ENCODE data around the gene MPP2.
A peak's percentile ranks its signal among the peaks of the same experiment; 100 is the strongest.

Gene MPP2

GRCh38 chr17:43913584-43913983 is 6.2 kb upstream of the MPP2 start:
- Histone ChIP-seq H3K9me3 (ENCODE audit: insufficient read depth, low read depth, low read length) (no peaks in the 10 kb centered on the region), H3K27ac (ENCODE audit: low read depth, low read length) (no peak overlapping the region), H3K27me3 (ENCODE audit: insufficient read depth, low read length) (peaks cover 8% of the 10 kb centered on the region), H3K4me1 (ENCODE audit: insufficient read depth, low read length) (0 out of 2 replicates have a peak, but pooled peaks cover 5% of the 10 kb centered on the region), H3K36me3 (ENCODE audit: insufficient read depth, low read length) (no peaks in the 10 kb centered on the region), H3K4me3 (ENCODE audit: low read length) (no peak overlapping the region), H3K9ac (ENCODE audit: low read depth, low read length) (no peak overlapping the region)
- 88% methylated on average over 5 of the region's 6 CpGs for WGBS

GRCh38 chr17:43912635-43913304 is 5.4 kb upstream of the MPP2 start:
- H3K36me3 ChIP-seq (ENCODE audit: insufficient read depth, low read length) = no peaks in the 10 kb centered on the region
- no peak overlapping the region for H3K9ac ChIP-seq (ENCODE audit: low read depth, low read length)
- peaks cover 13% of the 10 kb centered on the region for H3K27me3 ChIP-seq (ENCODE audit: insufficient read depth, low read length)
- H3K4me1 ChIP-seq (ENCODE audit: insufficient read depth, low read length) = 0 out of 2 replicates have a peak, but pooled peaks cover 5% of the 10 kb centered on the region
- H3K27ac ChIP-seq (ENCODE audit: low read depth, low read length) = no peak overlapping the region
- H3K9me3 ChIP-seq (ENCODE audit: insufficient read depth, low read depth, low read length) = no peaks in the 10 kb centered on the region
- 61% methylated on average over 4 of the region's 4 CpGs for WGBS
- H3K4me3 ChIP-seq (ENCODE audit: low read length) = no peak overlapping the region

- no peak overlapping the region for H3K27ac ChIP-seq (ENCODE audit: low read depth, low read length)
- H3K9ac ChIP-seq (ENCODE audit: low read depth, low read length) = no peak overlapping the region
- no peak overlapping the region for H3K4me3 ChIP-seq (ENCODE audit: low read length)
- H3K4me1 ChIP-seq (ENCODE audit: insufficient read depth, low read length) = 0 out of 2 replicates have a peak, but pooled peaks cover under 1% of the 10 kb centered on the region
- peaks cover 13% of the 10 kb centered on the region for H3K27me3 ChIP-seq (ENCODE audit: insufficient read depth, low read length)
- no peaks in the 10 kb centered on the region for H3K9me3 ChIP-seq (ENCODE audit: insufficient read depth, low read depth, low read length)
- H3K36me3 ChIP-seq (ENCODE audit: insufficient read depth, low read length) = no peaks in the 10 kb centered on the region
- WGBS = 89% methylated on average over 8 of the region's 8 CpGs
Observed at GRCh38 chr17:43911904-43912303, 4.6 kb upstream of the MPP2 start.

- 71% methylated on average over 7 of the region's 7 CpGs for WGBS
- no peaks in the 10 kb centered on the region for H3K36me3 ChIP-seq (ENCODE audit: insufficient read depth, low read length)
- H3K4me1 ChIP-seq (ENCODE audit: insufficient read depth, low read length) = peaks cover 9% of the 10 kb centered on the region
- no peak overlapping the region for H3K27ac ChIP-seq (ENCODE audit: low read depth, low read length)
- peaks cover 26% of the 10 kb centered on the region for H3K27me3 ChIP-seq (ENCODE audit: insufficient read depth, low read length)
- H3K9me3 ChIP-seq (ENCODE audit: insufficient read depth, low read depth, low read length) = no peaks in the 10 kb centered on the region
- no peak overlapping the region for H3K9ac ChIP-seq (ENCODE audit: low read depth, low read length)
- H3K4me3 ChIP-seq (ENCODE audit: low read length) = no peak overlapping the region
Observed at GRCh38 chr17:43909537-43910231, 2.3 kb upstream of the MPP2 start.

GRCh38 chr17:43907998-43908721 is 824 bp upstream of the MPP2 start:
- peak overlapping the region; percentile 71 for H3K4me3 ChIP-seq (ENCODE audit: low read length)
- no peaks in the 10 kb centered on the region for H3K36me3 ChIP-seq (ENCODE audit: insufficient read depth, low read length)
- no peak overlapping the region for H3K27ac ChIP-seq (ENCODE audit: low read depth, low read length)
- H3K27me3 ChIP-seq (ENCODE audit: insufficient read depth, low read length) = peaks cover 29% of the 10 kb centered on the region
- no peaks in the 10 kb centered on the region for H3K9me3 ChIP-seq (ENCODE audit: insufficient read depth, low read depth, low read length)
- H3K4me1 ChIP-seq (ENCODE audit: insufficient read depth, low read length) = peaks cover 9% of the 10 kb centered on the region
- 15% methylated on average over 26 of the region's 26 CpGs for WGBS
- H3K9ac ChIP-seq (ENCODE audit: low read depth, low read length) = no peak overlapping the region

GRCh38 chr17:43906951-43907424 is 348 bp downstream of the MPP2 start:
- Histone ChIP-seq H3K9ac (ENCODE audit: low read depth, low read length) (no peak overlapping the region), H3K4me3 (ENCODE audit: low read length) (peak overlapping the region; percentile 71), H3K27ac (ENCODE audit: low read depth, low read length) (no peak overlapping the region), H3K9me3 (ENCODE audit: insufficient read depth, low read depth, low read length) (no peaks in the 10 kb centered on the region), H3K27me3 (ENCODE audit: insufficient read depth, low read length) (peaks cover 29% of the 10 kb centered on the region), H3K4me1 (ENCODE audit: insufficient read depth, low read length) (peaks cover 9% of the 10 kb centered on the region), H3K36me3 (ENCODE audit: insufficient read depth, low read length) (no peaks in the 10 kb centered on the region)
- under 1% methylated on average over 29 of the region's 29 CpGs for WGBS

GRCh38 chr17:43905985-43906852 is 1.1 kb downstream of the MPP2 start:
- H3K27ac ChIP-seq (ENCODE audit: low read depth, low read length) = no peak overlapping the region
- peaks cover 30% of the 10 kb centered on the region for H3K27me3 ChIP-seq (ENCODE audit: insufficient read depth, low read length)
- no peak overlapping the region for H3K9ac ChIP-seq (ENCODE audit: low read depth, low read length)
- peaks cover 15% of the 10 kb centered on the region for H3K4me1 ChIP-seq (ENCODE audit: insufficient read depth, low read length)
- peak overlapping the region; percentile 71 for H3K4me3 ChIP-seq (ENCODE audit: low read length)
- no peaks in the 10 kb centered on the region for H3K36me3 ChIP-seq (ENCODE audit: insufficient read depth, low read length)
- no peaks in the 10 kb centered on the region for H3K9me3 ChIP-seq (ENCODE audit: insufficient read depth, low read depth, low read length)
- WGBS = under 1% methylated on average over 36 of the region's 37 CpGs

- H3K27ac ChIP-seq (ENCODE audit: low read depth, low read length) = no peak overlapping the region
- 29% methylated on average over 1 of the region's 3 CpGs for WGBS
- H3K4me1 ChIP-seq (ENCODE audit: insufficient read depth, low read length) = peaks cover 20% of the 10 kb centered on the region
- no peaks in the 10 kb centered on the region for H3K36me3 ChIP-seq (ENCODE audit: insufficient read depth, low read length)
- peak overlapping the region; percentile 71 for H3K4me3 ChIP-seq (ENCODE audit: low read length)
- H3K9me3 ChIP-seq (ENCODE audit: insufficient read depth, low read depth, low read length) = no peaks in the 10 kb centered on the region
- peaks cover 33% of the 10 kb centered on the region for H3K27me3 ChIP-seq (ENCODE audit: insufficient read depth, low read length)
- H3K9ac ChIP-seq (ENCODE audit: low read depth, low read length) = no peak overlapping the region
Observed at GRCh38 chr17:43905400-43905984, 1.8 kb downstream of the MPP2 start.

GRCh38 chr17:43901861-43902589 is 5.3 kb downstream of the MPP2 start:
- Histone ChIP-seq H3K27me3 (ENCODE audit: insufficient read depth, low read length) (peaks cover 21% of the 10 kb centered on the region), H3K9ac (ENCODE audit: low read depth, low read length) (no peak overlapping the region), H3K4me1 (ENCODE audit: insufficient read depth, low read length) (peaks cover 24% of the 10 kb centered on the region), H3K9me3 (ENCODE audit: insufficient read depth, low read depth, low read length) (no peaks in the 10 kb centered on the region), H3K27ac (ENCODE audit: low read depth, low read length) (no peak overlapping the region), H3K4me3 (ENCODE audit: low read length) (no peak overlapping the region), H3K36me3 (ENCODE audit: insufficient read depth, low read length) (no peaks in the 10 kb centered on the region)
- WGBS = 65% methylated on average over 7 of the region's 7 CpGs

Measured in HUES64 (cell line).